OCI-LY3 (cell line): ENCODE measurements around the gene LRRC66.

Experiments
- CTCF ChIP-seq: fragments of 200-600, 300-600 bp; sonication (generic); IDR thresholded peaks from 2 replicates; pipeline ENCODE4 v1.5.1; 2014; ENCODE audit warnings: antibody characterized with exemption, low read length, low read depth
- EZH2phosphoT487 ChIP-seq: fragments of 200-600 bp; shearing (Covaris generic); IDR thresholded peaks from 2 replicates; pipeline ENCODE4 v1.6.1; 2018; ENCODE audit warnings: antibody characterized with exemption, mixed run types, low read depth

GRCh38 chr4:52001616-52002015 is 18.5 kb downstream of the LRRC66 start:
- TF ChIP-seq EZH2phosphoT487: no peak
- TF ChIP-seq CTCF: no peak
